SK-N-SH treated with all-trans-retinoic acid at 6 μM for 48 hours (cell line): Measurements from ENCODE around the gene ARMC6.

Experiments used
- ATAC-seq: fragments of 200-7000 bp; cut with Tn5 transposase; 3 replicates; pipeline ENCODE4 v1.9.1; 2020; ENCODE audit warnings: mild to moderate bottlenecking, moderate library complexity
- BACH2 ChIP-seq: fragments of 250-450 bp; sonication (Bioruptor Pico); IDR thresholded peaks from 2 replicates; pipeline ENCODE4 v1.9.0; 2021; ENCODE audit warnings: mild to moderate bottlenecking, borderline replicate concordance
- CREB5 ChIP-seq: fragments of 250-450 bp; sonication (Bioruptor Pico); IDR thresholded peaks from 2 replicates; pipeline ENCODE4 v1.5.1; 2020; ENCODE audit warnings: low read depth, mild to moderate bottlenecking, moderate library complexity
- CSDC2 ChIP-seq: fragments of 250-450 bp; sonication (Bioruptor Pico); IDR thresholded peaks from 2 replicates; pipeline ENCODE4 v1.5.0; 2020; ENCODE audit warnings: mild to moderate bottlenecking, moderate library complexity
- CSRNP3 ChIP-seq: fragments of 250-450 bp; sonication (Bioruptor Pico); IDR thresholded peaks from 2 replicates; pipeline ENCODE4 v1.5.1; 2021; ENCODE audit warnings: mild to moderate bottlenecking, moderate library complexity
- ESRRG ChIP-seq: fragments of 250-450 bp; sonication (Bioruptor Pico); IDR thresholded peaks from 2 replicates; pipeline ENCODE4 v1.6.1; 2021; ENCODE audit warnings: mild to moderate bottlenecking
- GLIS3 ChIP-seq: fragments of 250-450 bp; sonication (Bioruptor Pico); IDR thresholded peaks from 2 replicates; pipeline ENCODE4 v1.5.0; 2020; ENCODE audit warnings: mild to moderate bottlenecking, moderate library complexity
- ISL1 ChIP-seq: fragments of 250-450 bp; sonication (Bioruptor Pico); IDR thresholded peaks from 2 replicates; pipeline ENCODE4 v2.1.2; 2022; ENCODE audit warnings: mild to moderate bottlenecking, moderate library complexity
- OSR1 ChIP-seq: fragments of 250-450 bp; sonication (Bioruptor Pico); IDR thresholded peaks from 2 replicates; pipeline ENCODE4 v1.8.0; 2022; ENCODE audit warnings: moderate library complexity, mild to moderate bottlenecking, inconsistent platforms
- PATZ1 ChIP-seq: fragments of 250-450 bp; sonication (Bioruptor Pico); IDR thresholded peaks from 2 replicates; pipeline ENCODE4 v1.8.0; 2020; ENCODE audit warnings: mild to moderate bottlenecking, moderate library complexity, borderline replicate concordance
- SNAI2 ChIP-seq: fragments of 250-450 bp; sonication (Bioruptor Pico); IDR thresholded peaks from 2 replicates; pipeline ENCODE4 v1.5.0; 2020; ENCODE audit warnings: mild to moderate bottlenecking, moderate library complexity
- TCF4 ChIP-seq: fragments of 250-450 bp; sonication (Bioruptor Pico); IDR thresholded peaks from 2 replicates; pipeline ENCODE4 v1.8.0; 2021; ENCODE audit warnings: mild to moderate bottlenecking, moderate library complexity, borderline replicate concordance
- TOX ChIP-seq: fragments of 250-450 bp; sonication (Bioruptor Pico); IDR thresholded peaks from 2 replicates; pipeline ENCODE4 v1.8.0; 2021; ENCODE audit warnings: mild to moderate bottlenecking, moderate library complexity, borderline replicate concordance
- TSHZ2 ChIP-seq: fragments of 250-450 bp; sonication (Bioruptor Pico); IDR thresholded peaks from 2 replicates; pipeline ENCODE4 v1.5.0; 2020; ENCODE audit warnings: mild to moderate bottlenecking, moderate library complexity
- ZC3H10 ChIP-seq: fragments of 250-450 bp; sonication (Bioruptor Pico); IDR thresholded peaks from 2 replicates; pipeline ENCODE4 v1.5.1; 2021; ENCODE audit warnings: mild to moderate bottlenecking, moderate library complexity
- ZFP3 ChIP-seq: fragments of 250-450 bp; sonication (Bioruptor Pico); IDR thresholded peaks from 2 replicates; pipeline ENCODE4 v1.5.0; 2020; ENCODE audit warnings: mild to moderate bottlenecking, moderate library complexity
- ZFP30 ChIP-seq: fragments of 450-650 bp; formaldehyde crosslinking; IDR thresholded peaks from 2 replicates; pipeline ENCODE4 v1.5.0; 2022; ENCODE audit warnings: mild to moderate bottlenecking, moderate library complexity
- ZNF565 ChIP-seq: fragments of 450-650 bp; formaldehyde crosslinking; conservative IDR thresholded peaks from 2 replicates; pipeline ENCODE4 v1.5.0; 2020; ENCODE audit warnings: low read depth, mild to moderate bottlenecking, moderate library complexity
- ZNF70 ChIP-seq: fragments of 450-650 bp; formaldehyde crosslinking; IDR thresholded peaks from 2 replicates; pipeline ENCODE4 v1.5.0; 2020; ENCODE audit warnings: mild to moderate bottlenecking, moderate library complexity
- ZNF8 ChIP-seq: fragments of 450-650 bp; formaldehyde crosslinking; IDR thresholded peaks from 2 replicates; pipeline ENCODE4 v1.5.0; 2020; ENCODE audit warnings: mild to moderate bottlenecking, moderate library complexity

Gene ARMC6

GRCh38 chr19:18991468-18991867 lies 41.9 kb upstream of the ARMC6 start:
- ATAC-seq, result no peak
- TF ChIP-seq OSR1 (CRISPR knock-in tag) (no peak), ZNF70 (CRISPR knock-in tag) (no peak), ZNF8 (CRISPR knock-in tag) (no peak), CSRNP3 (no peak), CREB5 (CRISPR knock-in tag) (no peak), ZNF565 (CRISPR knock-in tag) (no peak), ISL1 (CRISPR knock-in tag) (no peak), TCF4 (CRISPR knock-in tag) (no peak)

GRCh38 chr19:18992696-18993095 lies 40.7 kb upstream of the ARMC6 start:
- no peak for ATAC-seq

GRCh38 chr19:18993115-18993514 lies 40.3 kb upstream of the ARMC6 start:
- TF ChIP-seq ZFP3 (CRISPR knock-in tag) (no peak), SNAI2 (CRISPR knock-in tag) (no peak), PATZ1 (CRISPR knock-in tag) (no peak), CSDC2 (CRISPR knock-in tag) (no peak), ZNF70 (CRISPR knock-in tag) (no peak), ZNF565 (CRISPR knock-in tag) (no peak)
- no peak for ATAC-seq

More at GRCh38 chr19:18992696-18993095, 40.7 kb upstream of the ARMC6 start:
- no peak for TF ChIP-seq ZNF8 (CRISPR knock-in tag)
- TF ChIP-seq GLIS3 (CRISPR knock-in tag), result no peak
- TF ChIP-seq ESRRG, result no peak
- TF ChIP-seq ZC3H10 (CRISPR knock-in tag), result no peak
- no peak for TF ChIP-seq ZNF70 (CRISPR knock-in tag)
- TF ChIP-seq CREB5 (CRISPR knock-in tag), result no peak
- TF ChIP-seq CSRNP3, result no peak
- no peak for TF ChIP-seq ZNF565 (CRISPR knock-in tag)
- no peak for TF ChIP-seq ISL1 (CRISPR knock-in tag)

GRCh38 chr19:18995804-18996241 lies 37.6 kb upstream of the ARMC6 start:
- peak; percentile 95 for ATAC-seq

GRCh38 chr19:18996351-18996750 lies 37.1 kb upstream of the ARMC6 start:
- TF ChIP-seq ZFP3 (CRISPR knock-in tag) (no peak), TOX (CRISPR knock-in tag) (no peak), ZNF8 (CRISPR knock-in tag) (no peak), TSHZ2 (CRISPR knock-in tag) (no peak), BACH2 (CRISPR knock-in tag) (no peak), ZFP30 (CRISPR knock-in tag) (no peak), CSRNP3 (no peak), GLIS3 (CRISPR knock-in tag) (no peak), ZNF565 (CRISPR knock-in tag) (no peak)
- no peak for ATAC-seq

More at GRCh38 chr19:18995804-18996241, 37.6 kb upstream of the ARMC6 start:
- TF ChIP-seq ZNF8 (CRISPR knock-in tag), result no peak
- TF ChIP-seq GLIS3 (CRISPR knock-in tag), result no peak
- TF ChIP-seq ZC3H10 (CRISPR knock-in tag), result no peak
- TF ChIP-seq TCF4 (CRISPR knock-in tag), result no peak
